GM21717 (cell line): ENCODE data around the gene CTNNBL1.

ENCODE experiments used
- ATAC-seq: cut with Tn5 transposase; IDR thresholded peaks from one replicate; pipeline ENCODE4 v1.9.1; 2021; ENCODE audit warnings: mild to moderate bottlenecking, moderate library complexity; ENCODE audit not compliant: unreplicated experiment

The CTNNBL1 gene

GRCh38 chr20:37774156-37774555, 80.3 kb downstream of the CTNNBL1 start:
- ATAC-seq, result no peak

- ATAC-seq, result no peak
These were observed 81.4 kb downstream of the CTNNBL1 start for GRCh38 chr20:37775200-37775599.

- ATAC-seq, result no peak
These were observed 82.2 kb downstream of the CTNNBL1 start for GRCh38 chr20:37776049-37776448.

GRCh38 chr20:37776526-37776925, 82.7 kb downstream of the CTNNBL1 start:
- no peak for ATAC-seq

DNA sequence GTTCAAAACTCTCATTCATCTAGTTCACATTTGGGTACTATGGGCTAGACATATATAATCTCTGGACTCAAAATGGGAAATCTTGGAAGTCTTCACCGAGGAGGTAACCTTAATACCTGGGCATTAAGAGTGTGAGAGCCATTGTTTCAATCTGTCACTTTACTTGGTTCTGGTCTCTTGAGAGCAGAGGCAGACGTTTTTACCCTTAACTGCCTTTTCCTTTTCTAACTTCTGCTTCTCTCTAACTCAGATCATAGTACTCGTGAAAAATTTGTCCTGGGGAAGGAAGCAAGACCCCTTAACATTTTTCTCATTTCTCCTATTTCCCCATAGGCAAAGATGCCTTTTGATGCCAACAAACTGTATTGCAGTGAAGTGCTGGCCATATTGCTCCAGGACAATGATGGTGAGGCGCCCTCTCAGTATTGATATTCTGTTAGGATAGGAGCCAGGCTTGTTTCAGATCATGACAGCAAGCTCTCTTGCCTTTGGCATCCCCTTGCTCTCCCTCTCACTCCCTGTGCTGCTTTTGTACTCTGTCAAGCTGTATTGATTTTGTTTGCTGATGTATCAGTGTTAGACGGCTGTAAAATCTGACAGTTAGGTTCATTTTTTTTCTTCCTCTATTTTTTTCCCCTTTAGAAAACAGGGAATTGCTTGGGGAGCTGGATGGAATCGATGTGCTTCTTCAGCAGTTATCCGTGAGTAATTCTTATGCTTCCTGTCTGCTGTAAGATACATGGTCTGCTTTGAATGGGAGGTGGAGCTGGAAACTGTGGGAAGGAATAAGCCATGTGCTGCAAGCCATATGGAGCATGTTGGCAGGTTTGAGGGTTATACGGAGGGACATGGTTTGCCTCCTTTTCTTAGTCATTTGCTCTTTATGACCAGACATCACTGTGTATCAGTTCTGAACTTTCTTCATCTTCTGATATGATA, 83.5 kb downstream of the CTNNBL1 start:
- ATAC-seq, result no peak

DNA sequence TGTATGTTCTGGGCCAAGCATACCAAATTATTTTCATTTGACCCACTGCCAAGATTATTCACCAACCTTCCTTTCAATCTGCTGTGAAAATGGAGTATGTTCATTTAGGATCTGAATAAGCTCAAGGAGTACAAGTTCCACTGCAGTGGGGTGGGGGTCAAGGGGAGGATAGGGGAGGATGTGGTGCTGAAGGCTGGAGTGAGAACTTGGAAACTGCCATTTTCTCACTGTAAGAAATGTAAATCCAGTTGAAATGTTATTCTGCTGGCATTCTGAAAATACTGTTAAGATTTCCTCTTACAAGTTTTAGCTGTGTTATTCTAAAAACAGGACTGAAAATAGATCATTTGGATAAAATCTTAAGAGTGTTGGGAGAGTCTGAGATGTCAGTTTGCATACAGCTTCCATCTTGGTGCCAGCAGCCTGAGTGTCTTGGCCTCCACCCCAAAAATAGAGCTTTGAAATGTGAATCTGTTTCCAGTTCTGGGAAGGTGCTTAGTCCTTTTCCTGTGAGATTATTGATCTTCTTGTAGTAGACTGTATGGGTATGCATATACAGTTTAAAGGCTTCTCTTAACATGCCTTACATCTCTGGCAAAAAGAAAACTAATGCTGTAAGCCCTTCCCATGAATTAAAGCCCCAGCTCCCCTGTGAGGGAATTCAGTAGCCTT, 84.3 kb downstream of the CTNNBL1 start:
- no peak for ATAC-seq

- ATAC-seq, result no peak
These were observed 87.8 kb downstream of the CTNNBL1 start for GRCh38 chr20:37781626-37782025.

- ATAC-seq, result no peak
These were observed 92.2 kb downstream of the CTNNBL1 start for GRCh38 chr20:37786043-37786442.

- no peak for ATAC-seq
These were observed 95.6 kb downstream of the CTNNBL1 start for GRCh38 chr20:37789408-37789807.

- no peak for ATAC-seq
These were observed 97.1 kb downstream of the CTNNBL1 start for GRCh38 chr20:37790900-37791299.

- no peak for ATAC-seq
These were observed 102.3 kb downstream of the CTNNBL1 start for GRCh38 chr20:37796121-37796520.

GRCh38 chr20:37796733-37797132, 102.9 kb downstream of the CTNNBL1 start:
- no peak for ATAC-seq

GRCh38 chr20:37797669-37798175, 103.9 kb downstream of the CTNNBL1 start:
- no peak for ATAC-seq

GRCh38 chr20:37798312-37798711, 104.5 kb downstream of the CTNNBL1 start:
- no peak for ATAC-seq

GRCh38 chr20:37800618-37801017, 106.8 kb downstream of the CTNNBL1 start:
- ATAC-seq, result no peak

DNA sequence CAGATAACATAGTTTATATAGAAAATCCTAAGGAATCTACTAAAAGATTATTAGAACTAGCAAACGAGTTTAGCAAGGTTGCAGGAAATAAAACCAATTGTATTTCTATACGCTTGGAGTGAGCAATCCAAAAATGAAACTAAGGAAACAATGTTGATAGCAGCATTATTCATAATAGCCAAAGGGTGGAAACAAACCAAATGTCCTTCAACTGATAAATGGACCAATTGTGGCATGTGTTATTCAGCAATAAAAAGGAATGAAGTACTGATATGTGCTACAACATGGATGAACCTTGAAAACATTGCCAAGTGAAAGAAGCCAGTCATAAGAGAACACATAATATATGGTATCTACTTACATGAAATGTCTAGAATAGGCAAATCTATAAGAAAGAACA, 108.1 kb downstream of the CTNNBL1 start:
- no peak for ATAC-seq

DNA sequence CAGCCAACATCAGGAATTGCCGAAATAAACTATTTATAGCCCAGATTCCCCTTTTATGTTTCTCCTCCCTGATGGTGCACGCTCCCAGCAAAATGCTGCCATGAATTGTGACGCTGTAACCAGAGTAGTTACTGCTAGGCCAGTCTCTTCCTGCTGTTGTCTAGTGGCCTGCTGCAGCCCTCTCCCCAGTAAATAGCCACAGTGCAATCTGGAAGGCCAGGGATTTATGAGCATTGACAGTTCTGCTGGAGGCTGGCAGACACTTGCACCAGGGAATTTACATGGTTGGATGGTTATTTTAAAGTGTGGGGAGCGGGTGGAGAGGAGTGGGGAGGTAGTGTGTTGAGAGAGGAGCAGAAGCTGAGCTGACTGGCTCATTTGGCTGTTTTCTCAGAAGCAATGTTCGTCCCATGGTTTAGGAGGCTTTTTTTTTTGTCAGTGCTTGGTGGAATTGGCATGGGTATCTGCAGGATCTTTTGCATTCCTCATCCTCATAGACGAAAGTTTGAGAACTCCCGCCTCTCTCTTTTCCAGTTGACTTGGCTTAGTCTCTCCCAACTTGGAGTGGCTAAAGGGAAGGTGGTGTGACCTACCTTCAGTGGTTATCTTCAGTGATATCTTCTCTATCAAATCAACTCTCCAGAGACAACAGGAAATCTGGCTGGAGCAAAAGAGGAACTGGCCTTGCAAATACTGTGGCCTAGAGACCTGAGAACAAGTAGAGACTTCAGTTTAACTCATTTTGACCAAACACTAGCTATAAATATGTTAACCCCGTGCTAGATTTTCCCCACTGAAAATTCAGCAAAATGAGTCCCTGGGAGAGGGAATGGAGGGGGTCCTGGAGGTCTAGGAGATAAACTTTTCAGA, 109.8 kb downstream of the CTNNBL1 start:
- ATAC-seq, result peak; percentile 45

DNA sequence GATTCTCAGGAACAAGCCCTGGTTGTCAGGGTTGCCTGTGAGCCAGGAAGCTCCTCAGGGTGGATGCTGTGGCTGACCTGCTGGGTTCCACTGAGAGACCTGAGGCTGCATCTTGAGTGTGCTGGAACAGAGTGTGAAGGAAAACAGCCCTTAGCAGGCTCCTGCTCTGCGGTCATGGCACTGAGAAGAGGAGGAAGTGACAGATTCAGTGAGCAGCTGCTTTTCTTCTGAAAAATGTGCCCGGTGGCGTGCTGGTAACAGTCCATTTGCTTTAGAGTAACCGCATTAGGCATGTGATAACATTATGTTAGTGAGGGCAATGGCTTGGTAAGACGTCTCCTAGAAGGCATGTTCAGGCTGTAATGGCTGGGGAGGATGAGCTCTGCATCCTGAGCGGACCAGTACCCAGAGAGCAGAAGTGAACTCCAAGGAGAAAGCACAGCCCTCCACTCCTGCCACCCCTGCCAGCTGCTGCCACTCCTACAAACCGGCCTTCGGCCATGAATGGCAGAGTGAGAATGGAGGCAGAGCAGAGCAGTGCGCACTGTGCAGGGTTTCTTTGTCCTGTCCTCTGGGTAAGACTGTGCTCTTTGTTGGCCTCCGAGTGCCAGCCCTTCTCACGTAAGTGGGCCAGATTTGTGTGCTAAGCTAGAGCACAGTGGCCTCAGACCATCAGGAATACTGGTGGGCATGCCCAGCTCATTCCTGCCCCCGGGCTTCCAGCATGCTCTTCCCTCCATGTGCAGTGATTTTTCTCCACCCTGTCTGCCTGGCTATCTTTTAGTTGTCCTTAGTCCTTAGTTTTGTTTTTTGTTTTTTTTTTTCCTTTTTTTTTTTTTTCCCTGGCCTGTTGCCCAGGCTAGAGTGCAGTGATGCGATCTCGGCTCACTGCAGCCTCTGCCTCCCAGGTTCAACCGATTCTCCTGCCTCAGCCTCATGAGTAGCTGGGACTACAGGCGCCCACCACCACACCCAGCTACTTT, 111.0 kb downstream of the CTNNBL1 start:
- ATAC-seq, result peak; percentile 40

DNA sequence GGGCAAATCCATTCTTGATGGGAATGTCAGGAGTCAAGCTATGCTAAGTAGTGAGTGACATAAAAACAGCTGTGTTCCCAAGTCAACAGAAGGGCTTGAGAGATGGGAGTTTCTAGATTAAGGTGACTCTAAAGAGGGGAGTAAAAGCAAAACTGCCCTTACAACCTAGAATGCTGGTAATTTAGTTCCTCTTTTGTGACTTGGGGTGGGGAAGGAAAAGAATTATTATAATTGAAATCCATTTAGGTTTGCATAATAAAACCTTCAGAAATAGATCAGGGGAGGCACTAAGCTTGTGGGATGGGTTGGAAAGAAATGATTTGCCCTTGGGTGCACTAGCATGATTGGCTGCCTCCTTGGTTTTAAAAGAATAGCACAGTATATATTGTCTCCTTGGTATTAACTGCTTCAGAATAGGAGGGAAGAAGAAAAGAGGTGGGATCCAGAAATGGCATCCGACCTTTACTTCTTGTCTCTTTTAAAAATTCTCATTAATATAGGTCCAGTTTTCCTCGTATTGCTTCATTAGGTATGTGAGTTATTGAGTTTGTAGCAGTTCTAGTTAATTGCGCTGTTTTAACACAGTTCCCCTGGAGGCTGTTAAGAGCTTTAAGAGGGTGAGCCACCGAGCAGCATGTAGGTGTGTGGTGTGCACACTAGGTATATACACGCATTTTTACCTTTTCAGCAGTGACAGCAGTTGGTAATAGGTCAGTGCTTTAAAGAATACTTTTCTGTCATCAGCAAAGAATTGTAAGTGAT, 113.8 kb downstream of the CTNNBL1 start:
- no peak for ATAC-seq
